B cell (primary cell): ENCODE data around the gene TUBA1A.

Experiments
- EZH2 ChIP-seq: IDR thresholded peaks from 2 replicates; pipeline ENCODE4 v1.6.1; 2012; ENCODE audit warnings: borderline replicate concordance, low read depth, mild to moderate bottlenecking, moderate library complexity, low read length; ENCODE audit not compliant: insufficient read depth, poor library complexity, severe bottlenecking
- TF ChIP-seq, protein P1 (sequence below): fragments of 200-600 bp; IDR thresholded peaks from one replicate; pipeline ENCODE4 v1.8.0; 2022; ENCODE audit warnings: antibody characterized with exemption, mild to moderate bottlenecking

DNA sequence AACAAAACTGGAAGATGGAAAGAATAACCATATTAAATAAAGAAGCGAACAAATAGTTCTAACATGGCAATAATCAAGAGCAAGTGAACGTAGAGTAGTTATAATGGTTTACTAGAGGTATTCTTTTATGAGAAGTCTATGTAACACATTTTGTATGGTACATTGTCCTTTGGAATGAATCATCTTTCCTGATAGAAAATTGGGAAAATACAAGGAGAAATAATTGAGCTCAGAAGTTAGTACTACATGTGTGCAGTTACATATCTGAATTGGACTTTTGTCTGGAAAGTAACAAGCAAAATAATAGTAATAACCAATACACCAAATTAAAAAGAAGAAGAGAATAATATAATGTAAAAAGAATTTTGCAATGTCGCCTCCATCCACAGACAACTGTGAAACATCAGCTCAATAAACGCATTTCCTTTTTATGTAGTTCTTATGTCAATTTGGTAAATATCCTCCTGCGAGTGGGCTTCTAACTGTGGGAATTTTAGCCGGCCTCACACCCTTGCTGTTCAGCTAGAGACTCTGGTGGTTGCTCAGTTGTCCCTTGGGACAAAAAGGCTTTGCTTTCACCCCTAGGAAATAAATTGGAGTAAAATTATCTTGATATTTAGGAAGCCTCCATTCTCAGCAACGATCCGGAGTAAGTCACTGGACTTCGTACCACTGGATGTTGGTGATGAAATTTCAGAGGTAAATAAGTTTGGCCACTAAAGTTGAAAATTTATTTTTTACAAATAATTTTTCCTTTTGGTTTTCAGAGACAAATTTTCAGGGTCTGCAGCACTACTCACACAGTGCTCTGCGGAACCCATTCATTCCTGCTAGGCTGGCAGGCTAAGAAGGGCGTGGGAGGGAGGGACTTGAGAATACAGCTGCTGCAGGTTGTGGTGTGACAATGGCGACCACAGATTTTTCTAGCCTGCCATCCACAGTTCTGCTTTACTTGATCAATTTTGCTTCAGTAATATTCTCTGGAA, 1.1 kb upstream of the TUBA1A start:
- TF ChIP-seq, protein P1, sequence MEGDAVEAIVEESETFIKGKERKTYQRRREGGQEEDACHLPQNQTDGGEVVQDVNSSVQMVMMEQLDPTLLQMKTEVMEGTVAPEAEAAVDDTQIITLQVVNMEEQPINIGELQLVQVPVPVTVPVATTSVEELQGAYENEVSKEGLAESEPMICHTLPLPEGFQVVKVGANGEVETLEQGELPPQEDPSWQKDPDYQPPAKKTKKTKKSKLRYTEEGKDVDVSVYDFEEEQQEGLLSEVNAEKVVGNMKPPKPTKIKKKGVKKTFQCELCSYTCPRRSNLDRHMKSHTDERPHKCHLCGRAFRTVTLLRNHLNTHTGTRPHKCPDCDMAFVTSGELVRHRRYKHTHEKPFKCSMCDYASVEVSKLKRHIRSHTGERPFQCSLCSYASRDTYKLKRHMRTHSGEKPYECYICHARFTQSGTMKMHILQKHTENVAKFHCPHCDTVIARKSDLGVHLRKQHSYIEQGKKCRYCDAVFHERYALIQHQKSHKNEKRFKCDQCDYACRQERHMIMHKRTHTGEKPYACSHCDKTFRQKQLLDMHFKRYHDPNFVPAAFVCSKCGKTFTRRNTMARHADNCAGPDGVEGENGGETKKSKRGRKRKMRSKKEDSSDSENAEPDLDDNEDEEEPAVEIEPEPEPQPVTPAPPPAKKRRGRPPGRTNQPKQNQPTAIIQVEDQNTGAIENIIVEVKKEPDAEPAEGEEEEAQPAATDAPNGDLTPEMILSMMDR: no peak
- TF ChIP-seq EZH2: no peak
